ENCODE measurements around the gene CACNA2D3.
"Not testable (repeated sequence)": the region's sequence is repeated elsewhere in the genome, so short reads cannot be mapped to it uniquely, and the experiment has no call there.

GRCh38 chr3:54631001-54631400 lies 508.6 kb downstream of the CACNA2D3 start:
- TF ChIP-seq, protein P1, sequence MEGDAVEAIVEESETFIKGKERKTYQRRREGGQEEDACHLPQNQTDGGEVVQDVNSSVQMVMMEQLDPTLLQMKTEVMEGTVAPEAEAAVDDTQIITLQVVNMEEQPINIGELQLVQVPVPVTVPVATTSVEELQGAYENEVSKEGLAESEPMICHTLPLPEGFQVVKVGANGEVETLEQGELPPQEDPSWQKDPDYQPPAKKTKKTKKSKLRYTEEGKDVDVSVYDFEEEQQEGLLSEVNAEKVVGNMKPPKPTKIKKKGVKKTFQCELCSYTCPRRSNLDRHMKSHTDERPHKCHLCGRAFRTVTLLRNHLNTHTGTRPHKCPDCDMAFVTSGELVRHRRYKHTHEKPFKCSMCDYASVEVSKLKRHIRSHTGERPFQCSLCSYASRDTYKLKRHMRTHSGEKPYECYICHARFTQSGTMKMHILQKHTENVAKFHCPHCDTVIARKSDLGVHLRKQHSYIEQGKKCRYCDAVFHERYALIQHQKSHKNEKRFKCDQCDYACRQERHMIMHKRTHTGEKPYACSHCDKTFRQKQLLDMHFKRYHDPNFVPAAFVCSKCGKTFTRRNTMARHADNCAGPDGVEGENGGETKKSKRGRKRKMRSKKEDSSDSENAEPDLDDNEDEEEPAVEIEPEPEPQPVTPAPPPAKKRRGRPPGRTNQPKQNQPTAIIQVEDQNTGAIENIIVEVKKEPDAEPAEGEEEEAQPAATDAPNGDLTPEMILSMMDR (IDR thresholded peaks at IDR 0.05), result not testable (repeated sequence)
- TF ChIP-seq POLR2A, POLR2AphosphoS5 (IDR thresholded peaks at IDR 0.05): not testable (repeated sequence)
